Fibroblast of pulmonary artery (primary cell): ENCODE measurements around the gene DCDC2.
"Not testable (repeated sequence)": the region's sequence is repeated elsewhere in the genome, so short reads cannot be mapped to it uniquely, and the experiment has no call there.

Experiments
- DNase-seq: peaks from one replicate; pipeline ENCODE4 v3.0.0-alpha.2; 2010; ENCODE audit warnings: low read depth
- H3K4me3 ChIP-seq: replicated peaks from 2 replicates; pipeline ENCODE4 v1.5.1; 2011; ENCODE audit warnings: low read depth, mild to moderate bottlenecking, control low read depth, low read length, moderate library complexity
- TF ChIP-seq, protein P1 (sequence below): IDR thresholded peaks from 2 replicates; pipeline ENCODE4 v1.5.1; 2011; ENCODE audit warnings: mild to moderate bottlenecking, control low read depth, low read length, inconsistent platforms; ENCODE audit errors: missing control alignments

Gene DCDC2

DNA sequence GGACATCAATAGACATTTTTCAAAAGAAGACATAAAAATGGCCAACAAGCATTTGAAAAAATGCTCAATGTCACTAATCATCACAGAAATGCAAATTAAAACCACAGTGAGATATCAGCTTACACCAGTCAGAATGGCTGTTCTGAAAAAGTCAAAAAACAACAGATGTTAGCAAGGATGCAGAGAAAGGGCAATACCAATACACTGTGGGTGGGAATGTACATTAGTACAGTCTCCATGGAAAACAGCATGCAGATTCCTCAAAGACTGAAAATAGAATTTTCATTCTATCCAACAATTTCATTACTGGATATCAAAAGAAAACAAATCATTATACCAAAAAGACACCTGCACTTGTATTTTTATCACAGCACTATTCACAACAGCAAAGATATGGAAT is 85.3 kb downstream of the DCDC2 start:
- no peak for DNase-seq
- H3K4me3 ChIP-seq: no peak overlapping the region
- TF ChIP-seq, protein P1, sequence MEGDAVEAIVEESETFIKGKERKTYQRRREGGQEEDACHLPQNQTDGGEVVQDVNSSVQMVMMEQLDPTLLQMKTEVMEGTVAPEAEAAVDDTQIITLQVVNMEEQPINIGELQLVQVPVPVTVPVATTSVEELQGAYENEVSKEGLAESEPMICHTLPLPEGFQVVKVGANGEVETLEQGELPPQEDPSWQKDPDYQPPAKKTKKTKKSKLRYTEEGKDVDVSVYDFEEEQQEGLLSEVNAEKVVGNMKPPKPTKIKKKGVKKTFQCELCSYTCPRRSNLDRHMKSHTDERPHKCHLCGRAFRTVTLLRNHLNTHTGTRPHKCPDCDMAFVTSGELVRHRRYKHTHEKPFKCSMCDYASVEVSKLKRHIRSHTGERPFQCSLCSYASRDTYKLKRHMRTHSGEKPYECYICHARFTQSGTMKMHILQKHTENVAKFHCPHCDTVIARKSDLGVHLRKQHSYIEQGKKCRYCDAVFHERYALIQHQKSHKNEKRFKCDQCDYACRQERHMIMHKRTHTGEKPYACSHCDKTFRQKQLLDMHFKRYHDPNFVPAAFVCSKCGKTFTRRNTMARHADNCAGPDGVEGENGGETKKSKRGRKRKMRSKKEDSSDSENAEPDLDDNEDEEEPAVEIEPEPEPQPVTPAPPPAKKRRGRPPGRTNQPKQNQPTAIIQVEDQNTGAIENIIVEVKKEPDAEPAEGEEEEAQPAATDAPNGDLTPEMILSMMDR: no peak

DNA sequence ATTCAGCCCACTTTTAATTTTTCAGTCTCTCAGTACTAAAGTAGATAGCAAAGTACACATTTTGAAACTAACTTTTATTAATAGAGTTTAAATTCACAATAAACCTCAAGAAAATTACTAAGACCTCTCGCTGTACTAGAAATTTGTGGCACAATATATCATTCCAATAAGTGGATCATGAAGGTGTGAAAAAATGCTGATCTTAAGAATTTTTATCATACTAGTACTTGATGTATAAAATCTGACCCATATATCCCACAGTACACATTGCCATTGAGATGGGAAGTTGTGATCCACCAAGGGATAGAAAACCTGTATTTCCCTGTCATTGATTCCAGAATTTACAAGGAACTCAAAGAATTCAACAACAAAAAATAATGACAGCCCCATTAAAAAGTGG is 85.7 kb downstream of the DCDC2 start:
- TF ChIP-seq, protein P1: no peak
- no peak for DNase-seq
- no peak overlapping the region for H3K4me3 ChIP-seq

- no peak for DNase-seq
- TF ChIP-seq, protein P1: no peak
- no peak overlapping the region for H3K4me3 ChIP-seq
Measured at GRCh38 chr6:24270011-24270410, 87.8 kb downstream of the DCDC2 start.

- not testable (repeated sequence) for DNase-seq, H3K4me3 ChIP-seq
Measured at GRCh38 chr6:24258214-24258613, 99.6 kb downstream of the DCDC2 start.

DNA sequence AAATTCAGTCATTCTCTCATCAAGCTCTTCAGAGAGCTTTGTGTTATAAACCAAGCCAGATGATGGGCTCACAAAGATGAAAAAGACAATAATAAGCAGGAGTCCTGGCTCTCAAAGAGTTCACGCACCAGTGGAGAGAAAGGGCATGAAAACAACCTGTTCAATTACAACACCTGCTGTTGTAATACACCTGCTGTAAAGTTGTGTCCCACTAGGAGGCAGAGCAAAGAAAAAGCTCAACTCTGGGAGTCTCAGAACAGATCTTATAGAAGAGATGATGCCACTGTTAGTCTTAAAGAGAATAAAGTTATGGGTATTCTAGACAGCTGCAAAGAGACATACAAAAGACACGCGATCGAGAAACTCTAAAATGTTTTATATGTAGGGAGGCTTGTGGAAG is 100.6 kb downstream of the DCDC2 start:
- H3K4me3 ChIP-seq: no peak overlapping the region
- TF ChIP-seq, protein P1: no peak
- no peak for DNase-seq

GRCh38 chr6:24255676-24256075 is 102.2 kb downstream of the DCDC2 start:
- no peak overlapping the region for H3K4me3 ChIP-seq
- no peak for DNase-seq
- TF ChIP-seq, protein P1: no peak

DNA sequence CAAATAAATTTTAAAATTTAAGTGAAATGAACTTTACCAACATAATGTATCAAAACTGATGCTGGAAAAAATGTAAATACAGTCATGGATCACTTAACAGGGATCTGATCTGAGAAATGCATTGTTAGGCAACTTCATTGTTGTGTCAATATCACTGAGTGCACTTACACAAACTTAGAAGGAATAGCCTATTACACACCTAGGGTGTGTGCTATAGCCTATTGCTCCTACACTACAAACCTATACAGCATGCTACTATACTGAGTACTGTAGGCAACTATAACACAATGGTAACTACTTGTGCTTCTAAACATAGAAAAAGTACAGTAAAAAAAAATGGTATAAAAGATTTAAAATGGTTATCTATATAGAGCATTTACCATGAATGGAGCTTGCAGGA is 104.5 kb downstream of the DCDC2 start:
- DNase-seq: no peak
- TF ChIP-seq, protein P1: no peak
- no peak overlapping the region for H3K4me3 ChIP-seq

DNA sequence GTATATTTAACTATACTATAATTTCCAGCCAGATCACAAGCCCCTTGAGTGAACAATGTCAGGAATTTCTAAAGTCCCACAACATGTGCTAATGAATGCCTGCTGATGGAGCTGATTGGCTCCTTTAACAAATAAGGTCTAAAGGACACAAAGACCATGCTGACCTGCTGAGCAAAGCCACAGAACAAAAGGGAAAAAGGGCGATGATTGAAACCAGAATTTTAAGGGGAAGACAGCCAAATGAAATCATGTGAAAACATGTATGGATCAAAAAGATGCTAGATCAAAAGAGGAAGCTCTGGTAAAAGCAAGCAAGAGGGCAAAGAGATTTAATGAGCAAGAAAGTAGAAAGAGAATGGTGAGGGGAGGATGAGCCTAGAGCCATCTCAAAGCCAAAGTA is 105.6 kb downstream of the DCDC2 start:
- DNase-seq: no peak
- TF ChIP-seq, protein P1: no peak
- H3K4me3 ChIP-seq: no peak overlapping the region
